ENCODE data around the gene KCNAB2.

The KCNAB2 gene

GRCh38 chr1:6129313-6129712 lies 83.6 kb downstream of the KCNAB2 start:
- DNase-seq (ENCODE audit: low read depth): no peak

DNA sequence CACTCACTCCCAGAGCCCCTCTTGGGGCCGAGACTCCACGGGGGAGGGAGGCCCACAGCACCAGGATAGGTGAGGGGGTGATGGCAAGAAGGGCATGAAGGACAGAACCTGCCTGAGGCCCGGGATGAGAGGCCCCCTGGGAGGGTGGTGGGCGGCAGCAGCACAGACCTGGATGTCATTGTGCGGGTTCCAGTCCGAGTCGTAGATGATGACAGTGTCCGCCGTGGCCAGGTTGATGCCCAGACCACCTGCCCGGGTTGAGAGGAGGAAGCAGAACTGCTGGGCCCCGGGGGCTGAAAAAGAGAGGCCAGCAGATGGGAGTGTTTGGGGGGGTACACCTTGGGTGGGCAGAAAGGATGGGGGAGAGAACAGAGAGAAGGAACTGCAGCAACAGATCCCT lies 84.3 kb downstream of the KCNAB2 start:
- DNase-seq (ENCODE audit: low read depth): no peak

- DNase-seq (ENCODE audit: low read depth): no peak
Observed at GRCh38 chr1:6130596-6130995, 84.9 kb downstream of the KCNAB2 start.

GRCh38 chr1:6131561-6131960 lies 85.9 kb downstream of the KCNAB2 start:
- DNase-seq (ENCODE audit: low read depth): no peak

- no peak for DNase-seq (ENCODE audit: low read depth)
Observed at GRCh38 chr1:6133146-6133895, 87.6 kb downstream of the KCNAB2 start.

GRCh38 chr1:6134206-6134605 lies 88.5 kb downstream of the KCNAB2 start:
- no peak for DNase-seq (ENCODE audit: low read depth)

- no peak for DNase-seq (ENCODE audit: low read depth)
Observed at GRCh38 chr1:6134741-6135510, 89.2 kb downstream of the KCNAB2 start.

DNA sequence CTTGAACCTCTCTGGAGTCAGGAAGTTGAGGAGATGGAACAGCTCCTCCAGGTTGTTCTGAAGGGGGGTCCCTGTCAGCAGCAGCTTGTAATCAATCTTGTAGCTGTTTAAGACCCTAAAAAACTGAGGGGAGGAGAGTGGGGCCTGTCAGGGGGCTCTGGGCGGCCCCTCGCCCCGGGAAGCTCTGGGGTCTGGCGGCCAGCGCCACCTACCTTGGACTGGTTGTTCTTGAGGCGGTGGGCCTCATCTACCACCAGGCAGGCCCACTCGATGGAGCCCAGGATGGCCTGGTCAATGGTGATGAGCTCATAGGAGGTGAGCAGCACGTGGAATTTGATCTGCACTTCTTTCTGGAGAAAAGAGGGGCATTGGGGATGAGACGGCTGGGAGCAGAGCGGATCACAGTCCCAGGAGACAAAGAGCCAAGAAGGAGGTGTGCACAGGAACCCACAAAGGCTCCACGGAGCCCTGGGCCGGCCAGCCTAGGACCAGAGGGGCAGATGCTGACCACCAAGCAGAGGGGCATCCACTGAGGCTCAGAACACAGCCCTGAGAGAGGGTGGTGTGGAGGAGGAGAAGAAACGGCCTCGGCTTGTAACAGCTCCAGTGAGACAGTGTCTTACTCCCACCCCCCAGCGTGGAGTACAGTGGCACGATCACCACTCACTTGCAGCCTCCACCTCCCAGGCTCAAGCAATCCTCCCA lies 91.0 kb downstream of the KCNAB2 start:
- DNase-seq (ENCODE audit: low read depth): no peak

DNA sequence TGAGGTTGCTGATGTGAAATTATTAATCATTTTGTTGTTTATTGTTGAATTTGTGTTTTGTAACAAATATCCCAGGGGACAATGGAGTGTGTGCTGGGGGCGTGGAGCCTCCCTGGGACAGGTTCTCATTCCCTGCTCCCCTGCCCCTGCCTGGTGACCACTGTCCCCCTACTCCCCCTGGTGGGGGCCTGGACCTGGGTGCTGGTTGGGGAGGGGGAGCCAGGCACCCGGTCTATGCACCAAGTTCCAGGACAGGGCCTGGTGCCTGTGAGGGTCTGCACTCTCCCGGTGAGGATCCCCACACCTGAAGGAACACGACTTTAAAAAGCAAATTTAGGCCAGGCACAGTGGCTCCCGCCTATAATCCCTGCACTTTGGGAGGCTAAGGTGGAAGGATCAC lies 92.1 kb downstream of the KCNAB2 start:
- no peak for DNase-seq (ENCODE audit: low read depth)

DNA sequence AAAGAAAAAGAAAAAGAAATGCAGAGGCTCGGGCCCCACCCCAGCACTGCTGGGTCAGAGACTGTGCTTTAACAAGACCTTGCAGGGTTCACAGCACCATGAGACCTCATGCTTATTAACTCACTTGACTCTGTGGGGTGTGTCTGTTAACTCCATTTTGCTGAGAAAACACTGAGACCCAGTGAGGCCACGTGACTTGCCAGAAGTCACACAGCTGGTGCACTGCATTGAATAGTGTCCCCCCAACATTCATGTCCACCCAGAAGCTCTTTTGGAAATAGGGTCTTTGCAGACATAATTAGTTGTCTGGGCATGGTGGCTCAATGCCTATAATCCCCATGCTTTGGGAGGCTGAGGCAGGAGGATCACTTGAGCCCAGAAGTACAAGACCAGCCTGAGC lies 94.7 kb downstream of the KCNAB2 start:
- no peak for DNase-seq (ENCODE audit: low read depth)

DNA sequence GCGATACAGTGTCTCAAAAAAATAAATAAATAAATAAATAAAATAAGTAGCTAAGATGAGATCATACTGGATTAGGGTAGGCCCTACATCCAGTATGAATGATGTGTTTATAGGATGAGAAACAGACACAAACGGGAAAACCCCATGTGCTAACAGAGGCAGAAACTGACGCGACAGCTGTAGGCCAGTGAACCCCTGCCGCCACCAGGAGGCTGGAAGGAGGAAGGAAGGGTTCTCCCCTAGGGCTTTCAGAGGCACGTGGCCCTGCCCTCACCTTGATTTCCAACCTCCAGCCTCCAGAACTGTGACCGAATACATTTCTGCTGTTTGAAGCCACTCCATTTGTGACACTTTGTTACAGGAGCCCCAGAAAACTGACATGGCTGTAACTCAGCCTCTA lies 95.9 kb downstream of the KCNAB2 start:
- no peak for DNase-seq (ENCODE audit: low read depth)

DNA sequence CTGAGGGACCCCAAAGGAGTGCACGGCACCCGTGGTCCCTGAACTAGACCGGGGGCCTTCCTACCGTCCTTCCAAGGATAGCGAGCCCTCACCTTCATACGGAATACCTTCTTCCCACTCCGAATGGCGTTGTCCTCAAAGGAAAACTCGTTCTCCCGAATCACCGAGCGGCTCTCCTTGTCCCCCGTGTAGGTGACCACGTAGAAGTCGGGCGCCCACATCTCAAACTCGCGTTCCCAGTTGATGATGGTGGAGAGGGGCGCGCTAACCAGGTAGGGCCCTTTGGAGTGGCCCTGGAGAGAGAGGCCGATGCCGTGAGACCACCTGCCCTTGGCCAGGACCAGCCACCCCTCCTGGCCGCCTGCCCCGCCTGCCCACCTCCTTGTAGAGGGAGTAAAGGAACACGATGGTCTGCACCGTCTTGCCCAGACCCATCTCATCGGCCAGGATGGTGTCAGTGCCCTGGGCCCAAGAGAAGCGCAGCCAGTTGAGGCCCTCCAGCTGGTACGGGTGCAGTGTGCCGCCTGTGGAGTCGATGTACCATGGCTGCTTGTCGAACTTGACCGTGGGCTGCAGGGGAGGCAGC lies 96.4 kb downstream of the KCNAB2 start:
- DNase-seq (ENCODE audit: low read depth): no peak

DNA sequence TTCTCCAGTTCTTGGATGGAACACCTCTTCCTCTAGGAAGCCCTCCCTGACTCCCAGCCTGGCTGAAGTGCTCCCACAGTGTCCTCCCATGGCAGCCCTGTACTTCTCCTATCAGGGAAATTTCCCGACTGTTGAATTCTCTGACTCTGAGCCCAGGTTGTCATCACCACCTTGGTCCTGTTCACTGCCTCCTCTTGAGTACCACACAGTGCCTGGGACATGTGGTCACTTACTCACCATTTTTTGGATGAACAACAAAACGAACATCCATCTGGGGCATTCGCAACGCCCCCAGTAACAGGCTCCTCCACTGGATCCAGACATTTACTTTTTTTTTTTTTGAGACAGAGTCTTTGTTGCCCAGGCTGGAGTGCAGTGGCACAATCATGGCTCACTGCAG lies 97.0 kb downstream of the KCNAB2 start:
- no peak for DNase-seq (ENCODE audit: low read depth)

- DNase-seq (ENCODE audit: low read depth): no peak
Observed at GRCh38 chr1:6143395-6143794, 97.7 kb downstream of the KCNAB2 start.

DNA sequence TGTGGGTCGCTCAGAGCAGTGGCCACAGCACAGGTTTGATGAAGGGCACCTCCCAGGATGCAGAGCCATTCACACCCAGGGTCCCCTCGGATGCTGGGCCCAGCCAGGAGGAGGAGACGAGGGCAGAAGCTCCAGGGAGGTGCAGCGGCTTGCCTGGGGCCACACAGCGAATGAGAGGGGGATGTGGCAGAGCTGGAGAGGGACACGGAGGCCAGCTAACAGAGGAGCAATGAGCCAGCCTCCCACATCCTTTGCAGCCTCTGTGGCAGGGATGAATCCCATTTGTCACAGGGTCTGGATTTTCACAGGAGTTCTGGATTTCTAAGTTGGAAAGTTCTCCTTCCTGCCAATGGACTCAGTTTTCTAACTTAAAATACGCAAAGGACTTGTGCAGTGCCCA lies 98.5 kb downstream of the KCNAB2 start:
- no peak for DNase-seq (ENCODE audit: low read depth)

DNA sequence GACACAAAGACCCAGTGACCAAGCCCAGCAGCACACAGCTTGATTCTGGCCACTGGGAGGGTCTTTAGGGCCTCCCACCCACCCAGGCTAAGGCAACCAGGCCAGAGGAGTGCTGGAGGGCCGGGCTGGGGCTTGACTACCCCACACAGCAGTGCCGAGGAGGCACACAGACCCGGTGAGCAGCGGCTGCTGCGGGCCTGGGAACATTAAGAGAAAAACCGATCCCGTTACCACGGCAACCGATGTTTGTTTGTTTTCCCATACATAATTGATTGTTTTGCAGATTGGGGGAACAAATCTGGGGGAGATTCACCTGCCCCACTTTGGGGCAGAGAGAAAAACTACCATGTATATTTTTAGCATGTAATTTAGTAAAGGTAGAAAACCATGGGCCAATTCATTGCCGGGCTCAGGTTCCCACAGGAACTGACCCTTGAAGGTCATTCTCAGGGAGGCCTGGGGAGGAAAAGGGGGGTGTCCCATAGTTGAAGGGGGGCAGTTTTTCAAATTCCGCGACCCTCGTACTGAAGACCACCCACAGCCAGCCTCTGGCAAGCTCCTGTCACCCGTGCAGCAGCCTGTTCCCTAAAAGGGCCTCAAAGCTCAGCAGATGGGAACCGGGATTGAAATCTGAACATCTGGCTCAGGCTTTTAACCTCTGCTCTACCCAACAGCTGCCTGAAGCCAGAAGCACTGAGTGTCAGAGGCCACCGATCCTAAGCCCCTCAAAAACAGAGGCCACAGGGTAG lies 99.1 kb downstream of the KCNAB2 start:
- no peak for DNase-seq (ENCODE audit: low read depth)

GRCh38 chr1:6145396-6145750 lies 99.7 kb downstream of the KCNAB2 start:
- no peak for DNase-seq (ENCODE audit: low read depth)

- no peak for DNase-seq (ENCODE audit: low read depth)
Observed at GRCh38 chr1:6145864-6146410, 100.2 kb downstream of the KCNAB2 start.

- no peak for DNase-seq (ENCODE audit: low read depth)
Observed at GRCh38 chr1:6148497-6149241, 103.0 kb downstream of the KCNAB2 start.

- no peak for DNase-seq (ENCODE audit: low read depth)
Observed at GRCh38 chr1:6149597-6149996, 103.9 kb downstream of the KCNAB2 start.

Measured in HS-27A (cell line).